ENCODE data around the gene AUTS2.

The AUTS2 gene

DNA sequence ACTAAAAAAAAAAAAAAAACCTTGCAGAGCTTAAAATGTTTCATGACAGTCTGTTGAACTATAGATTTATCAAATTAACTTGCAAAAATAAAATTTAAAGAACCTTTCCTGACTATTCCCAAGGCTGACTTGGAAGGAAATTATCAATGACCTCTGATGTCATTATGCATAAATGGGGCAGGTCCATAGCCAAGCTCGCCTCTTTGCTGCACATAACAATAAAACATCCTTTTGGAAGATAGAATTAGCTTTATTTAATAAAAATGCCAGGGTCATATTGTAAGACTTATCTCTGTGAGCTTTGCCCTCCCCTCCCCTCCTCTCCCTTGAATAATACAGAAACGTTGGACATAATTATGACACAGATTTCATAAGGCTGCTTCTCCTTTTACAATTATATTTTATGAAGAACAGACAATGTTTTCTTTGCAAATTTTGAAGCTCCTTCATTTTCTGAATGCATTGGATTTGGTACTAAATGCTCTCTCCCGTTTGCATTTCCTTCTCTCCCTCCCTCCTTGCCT is 444.8 kb downstream of the AUTS2 start:
- DNase-seq, result no peak

DNA sequence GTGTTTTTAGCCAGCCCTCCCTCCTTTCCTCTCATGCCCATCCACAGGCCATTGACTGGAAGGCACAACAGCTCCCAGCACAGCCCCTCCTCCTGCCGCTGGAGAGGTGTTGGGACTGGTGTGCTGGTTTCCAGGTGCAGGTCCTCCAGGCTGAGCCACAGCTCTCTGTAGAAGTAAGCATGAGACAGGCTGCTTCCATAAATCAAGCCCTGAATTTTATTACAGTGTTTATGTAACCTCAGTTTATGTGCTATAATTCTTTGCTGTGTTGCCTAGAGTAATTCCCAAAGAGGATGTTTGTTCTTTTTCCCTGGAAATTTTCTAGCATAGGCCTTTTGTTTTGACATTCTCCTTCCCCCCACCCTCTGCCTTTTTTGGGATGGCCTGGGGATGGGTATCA is 445.8 kb downstream of the AUTS2 start:
- no peak for DNase-seq

DNA sequence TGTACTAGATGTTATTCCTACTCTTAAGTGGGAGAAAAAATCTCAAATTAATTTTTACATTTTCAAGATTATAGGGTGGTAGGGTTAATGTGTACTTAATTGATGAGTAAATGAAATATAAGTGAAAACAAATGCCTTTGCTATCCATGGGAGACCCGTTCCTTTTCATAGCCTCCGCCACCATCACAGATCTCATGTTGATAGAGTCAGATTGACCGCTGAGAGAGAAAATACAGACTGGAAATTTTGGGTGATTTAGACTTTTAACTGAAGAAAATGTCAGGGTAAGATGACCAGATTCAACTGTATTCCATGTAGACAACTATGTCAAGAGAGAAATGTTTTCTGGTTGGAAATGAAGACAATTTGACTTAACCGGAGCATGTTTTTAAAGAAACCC is 446.2 kb downstream of the AUTS2 start:
- no peak for DNase-seq

DNA sequence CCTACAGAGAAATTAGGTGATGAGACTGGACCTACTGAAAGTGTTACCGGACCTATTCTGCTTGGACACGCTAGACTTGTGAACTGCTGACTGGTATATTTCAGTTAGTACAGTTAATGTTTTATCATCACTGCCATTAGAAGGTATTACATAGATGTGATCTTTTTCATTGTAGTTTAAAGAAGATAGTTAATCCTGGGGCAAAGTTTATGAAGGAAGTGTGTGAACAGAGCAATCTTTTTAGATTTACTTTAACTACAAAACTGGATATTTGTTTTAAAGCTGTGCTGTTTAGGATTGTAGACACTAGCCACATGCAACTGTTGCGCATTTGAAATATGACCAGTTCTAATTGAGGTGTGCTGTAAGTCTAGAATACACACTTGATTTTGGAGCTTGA is 446.7 kb downstream of the AUTS2 start:
- no peak for DNase-seq

DNA sequence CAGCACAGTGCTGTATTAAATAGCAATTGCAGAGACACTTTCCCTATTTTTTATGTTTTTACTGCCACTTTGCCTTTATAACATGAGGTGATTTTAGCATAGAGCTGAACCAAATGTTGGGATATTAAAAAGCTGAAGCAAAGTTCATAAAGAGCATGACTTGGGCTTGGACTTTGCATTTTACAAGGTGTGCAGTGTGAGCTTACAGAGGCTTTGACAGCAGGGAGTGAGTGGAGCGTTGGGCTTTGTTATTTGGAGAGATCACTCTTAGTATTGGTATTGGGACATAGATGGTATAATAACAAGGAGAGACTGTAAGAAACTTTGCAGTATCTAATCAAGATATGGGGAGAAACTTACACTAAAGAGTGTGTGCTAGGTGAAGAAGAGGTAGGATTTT is 449.1 kb downstream of the AUTS2 start:
- DNase-seq, result no peak

DNA sequence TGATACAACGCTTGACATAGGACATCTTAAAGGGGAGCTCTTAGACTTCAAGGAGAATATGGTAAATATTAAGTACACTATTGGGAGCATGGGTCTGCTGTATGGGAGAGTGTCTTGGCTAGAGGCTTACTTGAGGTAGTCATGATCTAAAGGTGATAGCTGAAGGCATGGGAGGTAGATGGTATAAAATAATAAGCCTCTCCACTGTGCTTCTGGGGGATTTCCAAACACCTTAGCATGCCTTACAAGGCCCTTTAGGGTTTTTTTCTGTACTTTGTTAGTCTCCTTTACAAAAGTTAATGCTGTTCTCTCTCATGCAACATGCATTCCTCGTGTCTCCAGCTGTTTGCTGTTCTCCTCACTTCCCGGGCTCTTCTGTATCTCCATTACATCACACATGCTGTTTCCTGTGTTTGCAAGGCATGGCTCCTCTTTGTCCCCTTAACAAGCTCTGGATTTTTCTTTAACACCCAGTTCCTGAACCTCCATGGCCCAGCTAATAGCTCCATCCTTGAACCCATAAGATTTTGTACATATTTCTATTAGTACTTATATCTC is 449.7 kb downstream of the AUTS2 start:
- DNase-seq, result peak; percentile 37

DNA sequence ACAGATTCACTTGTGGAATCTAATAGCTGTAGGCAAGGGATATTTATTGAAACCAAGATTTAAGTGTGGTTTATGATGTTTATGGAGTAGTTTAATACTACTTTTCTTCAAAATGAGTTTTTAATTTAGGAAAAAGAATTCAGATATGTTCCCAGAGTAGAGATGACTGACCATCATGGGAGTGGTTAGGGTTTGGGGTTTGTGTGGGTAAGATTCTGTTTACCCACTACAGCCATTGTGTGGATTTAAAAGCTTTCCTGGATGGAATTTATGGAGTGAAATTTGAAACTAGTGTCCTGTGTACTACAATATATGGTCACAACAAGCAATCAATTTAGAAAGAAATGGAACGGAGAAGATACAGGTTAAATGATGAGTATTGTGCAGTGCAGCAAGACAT is 453.5 kb downstream of the AUTS2 start:
- peak; percentile 41 for DNase-seq

DNA sequence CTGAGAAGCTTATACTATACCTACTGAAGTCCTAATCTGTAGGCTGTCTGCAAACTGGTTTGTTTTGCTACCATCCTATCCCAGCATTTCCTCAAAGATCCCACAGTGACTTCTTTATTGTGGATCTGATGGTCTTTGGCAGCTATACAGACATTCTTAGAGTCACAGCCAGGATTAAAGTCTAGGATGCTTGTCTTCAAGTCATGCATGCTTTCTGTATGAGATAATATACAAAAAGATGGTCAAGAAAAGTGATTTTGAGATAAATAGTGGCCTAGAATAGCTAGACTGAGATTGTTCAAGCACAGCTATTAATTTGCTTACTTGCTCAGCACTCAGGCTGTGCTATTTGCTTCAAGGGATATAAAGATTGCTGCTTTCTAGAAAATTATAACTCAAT is 454.4 kb downstream of the AUTS2 start:
- DNase-seq, result peak; percentile 91

DNA sequence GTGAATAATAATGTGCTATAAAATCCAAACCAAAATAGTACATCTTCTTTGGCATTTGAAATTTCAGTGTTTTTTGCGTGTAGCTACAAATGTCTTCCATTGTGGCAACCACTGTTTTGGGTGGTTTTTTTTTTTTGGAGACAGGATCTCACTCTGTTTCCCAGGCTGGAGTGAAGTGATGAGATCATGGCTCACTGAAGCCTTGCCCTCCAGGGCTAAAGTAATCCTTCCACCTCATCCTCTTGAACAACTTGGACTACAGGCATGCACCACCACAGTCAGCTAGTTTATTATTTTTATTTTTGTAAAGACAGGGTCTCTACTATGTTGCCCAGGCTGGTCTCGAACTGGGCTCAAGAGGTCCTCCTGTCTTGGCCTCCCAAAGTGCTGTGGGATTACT is 455.1 kb downstream of the AUTS2 start:
- no peak for DNase-seq

DNA sequence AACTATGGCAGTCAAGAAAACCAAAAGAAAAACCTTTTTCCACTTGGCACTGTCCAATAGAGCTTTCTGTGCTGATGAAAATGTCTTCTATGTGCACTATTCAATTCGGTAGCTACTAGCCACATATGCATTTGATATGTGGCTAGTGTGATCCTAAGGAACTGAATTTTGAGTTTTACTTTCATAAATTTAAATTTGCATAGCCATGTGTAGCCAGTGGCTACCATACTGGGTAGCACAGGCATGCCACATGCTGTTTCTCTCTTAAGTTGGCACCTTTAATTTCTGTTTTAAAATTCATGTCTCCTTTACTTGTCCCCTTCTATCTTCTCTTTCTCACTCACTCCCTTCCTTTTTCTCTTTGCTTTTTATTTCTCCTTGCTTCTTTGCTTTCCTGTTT is 455.7 kb downstream of the AUTS2 start:
- no peak for DNase-seq

DNA sequence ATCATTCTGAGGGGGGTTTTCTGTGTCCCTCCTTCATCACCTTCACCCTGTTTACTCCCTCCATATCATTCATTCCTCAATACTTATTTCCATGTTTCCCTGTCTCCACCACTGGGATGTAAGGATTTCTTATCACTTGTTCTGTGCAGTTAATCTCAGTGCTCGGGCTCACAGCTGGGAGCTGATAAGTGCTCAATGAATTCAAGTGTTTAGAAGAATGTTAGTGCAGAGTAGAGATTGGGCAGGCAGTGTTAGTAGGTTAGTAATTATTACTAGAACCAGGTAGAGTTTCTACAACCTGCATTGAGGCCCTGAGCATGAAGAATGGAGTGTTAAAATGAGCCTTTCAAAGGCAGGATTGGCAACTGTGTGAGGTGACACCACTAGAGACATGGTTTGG is 458.1 kb downstream of the AUTS2 start:
- DNase-seq, result no peak

DNA sequence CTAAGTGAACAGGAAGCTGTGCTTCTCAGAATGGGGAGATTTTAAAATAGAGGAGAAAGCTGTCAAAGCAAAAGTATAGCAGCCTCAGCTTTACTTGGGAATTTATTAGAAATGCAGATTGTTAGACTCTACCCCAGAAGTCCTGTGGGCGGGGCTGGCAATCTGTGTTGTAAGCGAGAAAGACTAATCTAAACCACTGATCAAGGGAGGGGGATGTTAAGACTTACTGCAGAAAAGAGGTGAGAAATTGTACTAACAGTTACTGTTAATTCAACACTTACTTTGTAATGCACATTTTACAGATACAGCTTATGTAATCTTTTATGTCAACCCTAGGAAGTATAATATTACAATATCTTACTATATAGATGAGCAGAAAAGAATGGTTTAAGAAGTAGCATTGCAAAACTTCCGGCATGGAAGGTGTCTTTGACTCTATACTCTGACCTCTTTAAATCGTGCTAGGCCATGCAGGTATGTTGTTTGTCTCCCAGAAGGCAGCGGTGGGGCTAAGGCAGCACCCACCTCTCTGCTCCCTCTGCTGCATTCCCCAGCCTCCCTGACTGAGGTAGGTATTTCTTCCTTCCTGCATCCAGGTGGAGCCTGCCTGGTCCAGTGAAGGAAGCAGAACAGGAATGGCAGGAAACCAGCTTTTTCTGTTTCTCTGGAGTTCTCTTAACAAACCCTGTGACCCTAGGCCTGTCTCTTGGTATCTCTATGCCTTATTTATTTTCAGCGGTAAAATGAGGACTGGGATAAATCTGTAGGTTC is 462.2 kb downstream of the AUTS2 start:
- DNase-seq, result no peak

DNA sequence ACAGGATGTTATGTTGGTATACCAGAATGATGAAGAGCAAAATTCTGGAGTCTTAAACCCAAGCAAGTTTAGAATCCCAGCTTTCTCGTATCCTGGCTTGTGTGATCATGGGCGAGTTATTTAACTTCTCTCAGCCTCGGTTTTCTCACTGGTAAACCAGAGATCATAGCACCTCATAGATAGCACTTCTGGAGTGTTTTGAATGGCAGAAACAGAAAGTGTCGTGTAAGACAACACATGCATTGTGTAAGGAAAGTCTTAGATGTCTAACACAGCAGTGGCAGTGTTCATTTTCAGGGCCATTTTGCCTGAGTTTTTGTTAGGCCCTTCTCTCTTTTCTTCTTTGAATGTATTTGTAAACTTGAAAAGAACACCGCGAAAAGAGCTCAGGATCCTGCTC is 465.1 kb downstream of the AUTS2 start:
- DNase-seq, result no peak

DNA sequence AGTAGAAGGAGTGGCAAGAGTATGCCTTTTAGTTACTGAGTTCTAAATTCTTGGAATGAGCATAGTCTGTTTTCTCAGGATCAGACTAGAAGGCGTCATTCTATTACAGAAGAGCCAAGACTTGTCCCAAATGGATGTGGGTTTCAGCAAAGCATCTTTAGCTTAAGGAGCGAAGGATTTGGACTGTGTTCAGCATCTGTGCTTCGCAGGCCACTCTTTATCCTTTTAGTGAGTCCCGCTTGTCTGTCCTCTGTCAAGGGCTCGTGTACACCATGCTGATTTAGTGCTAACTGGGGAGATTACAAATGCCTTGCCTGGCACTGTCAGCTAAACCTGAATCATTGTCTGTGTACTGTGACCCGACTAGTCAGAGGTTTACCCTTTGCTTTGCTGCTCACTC is 465.7 kb downstream of the AUTS2 start:
- DNase-seq, result no peak

DNA sequence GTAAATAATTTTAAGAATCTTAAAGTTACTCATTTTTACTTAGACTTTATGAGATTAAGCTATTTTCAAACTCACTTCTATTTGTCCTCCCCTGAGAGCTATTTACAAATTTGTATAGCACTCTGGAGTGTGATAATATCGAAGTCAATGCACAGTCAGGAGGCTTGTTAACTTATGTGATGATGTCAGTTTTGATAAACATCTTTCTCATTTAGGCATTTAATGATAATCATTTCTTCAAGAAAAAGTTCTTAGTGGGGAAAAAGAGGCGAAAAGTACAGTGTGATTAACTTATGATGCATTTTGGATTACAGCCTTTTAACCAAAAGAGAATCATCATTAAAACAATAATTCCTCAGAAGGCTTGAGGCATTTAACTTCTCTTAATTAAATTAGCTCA is 468.6 kb downstream of the AUTS2 start:
- no peak for DNase-seq

DNA sequence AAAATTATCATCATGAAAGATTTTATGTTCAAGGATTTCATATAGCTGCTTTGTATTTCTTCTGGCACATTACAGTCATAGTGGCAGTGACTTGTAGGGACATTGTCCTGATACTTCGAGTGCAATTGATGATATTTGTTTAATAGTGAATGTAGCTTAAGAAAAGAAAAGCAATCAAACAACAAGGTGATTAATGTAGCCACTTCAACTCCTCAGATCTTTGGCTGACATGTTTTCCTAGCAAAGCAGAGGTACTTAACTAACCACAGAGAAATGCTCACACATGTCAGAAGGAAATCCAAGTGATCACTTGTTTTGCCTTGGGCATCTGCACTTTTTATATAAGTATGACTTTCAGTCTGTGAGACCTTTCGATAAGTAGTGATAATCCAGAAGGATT is 470.3 kb downstream of the AUTS2 start:
- no peak for DNase-seq

DNA sequence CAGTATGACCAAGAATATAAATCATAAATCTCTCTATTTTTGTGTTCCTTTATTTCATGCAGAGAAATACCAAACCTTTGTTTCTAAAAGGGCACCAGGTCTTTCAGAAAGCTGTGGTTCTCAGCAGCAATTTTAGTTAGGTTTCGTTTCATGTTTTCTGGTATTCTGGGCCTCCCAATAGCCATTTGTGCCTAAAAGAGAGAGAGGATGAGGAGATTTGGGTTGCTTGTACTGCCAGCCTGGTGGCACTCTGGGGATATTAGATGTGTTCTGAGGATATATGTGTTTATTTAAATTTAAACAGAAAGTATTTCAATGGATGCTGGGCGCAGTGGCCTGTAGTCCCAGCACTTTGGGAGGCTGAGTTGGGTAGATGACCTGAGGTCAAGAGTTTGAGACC is 471.7 kb downstream of the AUTS2 start:
- DNase-seq, result no peak

DNA sequence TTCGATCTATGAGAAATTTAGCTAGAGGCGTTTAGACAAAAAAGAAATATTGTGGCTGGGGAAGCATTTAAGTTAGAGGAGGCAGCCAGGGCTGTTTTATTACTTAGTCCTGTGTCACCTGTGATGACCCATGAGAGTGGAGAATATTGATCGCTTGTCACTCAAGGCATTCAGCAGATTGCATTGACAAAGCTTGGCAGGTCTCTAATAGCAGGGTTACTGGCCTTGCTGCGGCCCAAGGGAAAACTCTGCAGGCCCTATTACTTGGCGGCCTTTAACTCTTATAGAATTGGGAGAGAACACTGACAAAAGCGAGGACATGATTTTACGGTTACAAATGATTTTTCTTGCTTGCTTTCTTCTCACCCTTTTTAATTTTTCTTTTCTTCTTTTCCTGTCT is 473.5 kb downstream of the AUTS2 start:
- no peak for DNase-seq

DNA sequence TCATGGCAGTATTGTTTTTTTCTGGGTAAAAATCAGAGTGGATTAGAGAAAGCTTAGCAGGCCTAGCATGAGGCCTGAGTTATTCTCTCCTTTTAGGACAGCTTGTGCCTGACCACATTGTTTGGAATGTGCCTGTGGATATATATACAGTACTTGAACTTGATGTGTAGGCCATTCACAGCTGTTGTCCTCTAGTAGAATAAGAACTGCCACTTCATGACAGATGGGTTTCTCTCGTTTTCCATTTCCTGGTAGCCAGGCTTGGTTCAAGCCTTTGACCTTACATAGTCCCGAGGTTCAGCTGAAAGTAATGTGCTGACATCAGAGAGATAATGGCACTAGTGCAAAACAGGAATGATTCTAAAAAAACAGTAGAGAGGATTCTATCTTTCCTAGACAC is 473.9 kb downstream of the AUTS2 start:
- DNase-seq, result peak; percentile 85

DNA sequence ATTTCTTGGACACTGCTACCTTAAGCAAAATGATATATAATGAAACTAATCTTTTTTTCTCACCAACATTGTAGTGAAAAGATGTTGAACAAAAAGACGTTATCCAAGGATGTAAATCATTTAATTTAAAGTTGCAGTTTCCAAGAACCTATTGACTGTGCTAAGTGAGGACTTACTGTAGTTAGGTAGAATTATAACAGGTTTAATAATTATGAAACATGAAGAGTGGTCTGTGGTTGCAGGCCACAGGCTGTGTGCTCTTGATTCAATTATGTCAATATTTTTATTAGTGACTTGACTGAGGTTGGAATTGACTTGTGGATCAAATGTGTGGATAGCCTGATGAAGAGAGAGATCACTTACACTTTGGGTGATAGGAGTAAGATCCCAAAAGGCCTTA is 478.1 kb downstream of the AUTS2 start:
- DNase-seq, result no peak

DNA sequence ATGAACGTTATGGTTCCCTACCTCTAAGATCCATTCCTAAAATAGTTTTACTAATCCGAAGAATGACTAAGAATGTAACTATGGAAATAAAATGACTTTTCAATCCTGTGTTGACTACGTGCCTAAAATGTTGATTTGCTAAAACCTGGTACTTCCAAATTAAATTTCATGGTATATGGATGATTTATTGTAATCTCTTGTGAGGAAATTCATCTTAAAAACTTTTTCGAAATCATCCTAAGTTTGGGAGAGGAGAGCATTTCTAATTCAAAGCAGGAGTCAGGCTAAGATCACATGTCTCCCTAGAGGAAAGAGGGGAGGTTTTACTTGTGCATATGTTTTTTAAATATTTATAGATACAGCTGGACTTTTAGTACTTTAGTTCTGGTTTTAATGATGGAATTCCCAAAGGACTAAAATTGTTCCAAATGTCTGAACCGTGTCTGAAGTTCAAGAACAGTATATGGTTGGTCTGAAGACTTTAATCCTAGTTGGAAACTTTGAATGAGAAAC is 483.9 kb downstream of the AUTS2 start:
- peak; percentile 94 for DNase-seq

DNA sequence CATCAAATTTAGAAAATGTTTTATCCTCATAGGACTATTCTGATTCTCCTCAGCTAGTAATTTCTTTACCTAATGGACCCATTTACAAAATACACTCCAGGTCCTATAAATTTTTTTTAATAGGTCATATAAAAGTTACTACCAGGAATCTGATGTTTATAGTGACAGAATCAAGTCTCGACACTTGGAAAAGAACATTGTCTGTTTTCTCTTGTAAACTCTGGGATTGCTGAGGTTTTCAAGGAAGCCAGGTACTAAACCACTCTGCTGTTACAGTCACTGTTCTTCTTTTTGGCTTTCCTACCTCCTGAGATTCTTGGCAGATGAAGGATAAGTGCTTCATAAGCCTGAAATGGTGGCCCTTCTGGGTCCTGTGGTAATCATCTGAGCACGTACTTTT is 493.1 kb downstream of the AUTS2 start:
- DNase-seq, result no peak

DNA sequence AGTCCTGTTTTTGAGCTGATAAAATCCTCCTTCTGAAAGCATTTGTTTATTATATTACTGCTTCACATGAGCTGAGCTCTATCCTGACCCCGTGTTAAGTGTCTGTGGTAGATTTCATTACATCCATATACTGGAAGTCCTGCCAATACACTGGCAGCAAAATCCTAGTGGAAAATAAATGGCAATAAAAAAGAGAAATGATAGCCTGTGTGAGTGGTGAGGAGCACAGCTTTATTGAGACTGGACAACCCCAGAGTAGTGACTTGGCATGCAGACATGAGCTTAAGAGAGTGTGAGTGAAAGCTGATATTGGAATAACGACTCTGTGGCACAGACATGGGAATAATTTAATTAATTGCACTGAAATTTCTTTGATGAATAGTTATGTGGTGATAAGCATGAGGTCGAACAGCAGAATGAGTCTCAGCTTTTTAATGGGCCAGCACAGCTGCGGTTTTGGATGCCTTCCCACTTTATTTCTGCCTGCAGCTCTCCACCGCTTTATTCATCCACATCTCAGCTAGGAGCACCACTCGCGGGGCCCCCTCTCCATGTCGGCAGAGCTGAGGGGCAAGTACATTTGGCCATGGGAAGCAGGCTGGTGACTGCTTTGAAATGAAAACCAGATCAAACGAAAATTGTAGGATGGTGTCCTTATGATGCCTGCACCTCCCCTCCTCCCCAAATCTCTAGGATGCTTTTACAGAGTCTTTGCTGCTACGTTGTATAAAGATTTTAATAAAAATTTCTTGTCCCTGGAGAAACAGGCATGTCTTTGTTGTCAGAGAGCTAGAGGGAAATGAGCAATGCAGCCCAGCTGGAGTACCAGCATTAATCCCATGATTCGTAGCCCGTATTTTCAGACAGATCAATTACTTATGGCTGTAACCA is 494.3 kb downstream of the AUTS2 start:
- DNase-seq, result peak; percentile 95
